ENCODE measurements around the gene CCDC194.
A peak's percentile ranks its signal among the peaks of the same experiment; 100 is the strongest.
"Not testable (repeated sequence)": the region's sequence is repeated elsewhere in the genome, so short reads cannot be mapped to it uniquely, and the experiment has no call there.

Gene CCDC194

DNA sequence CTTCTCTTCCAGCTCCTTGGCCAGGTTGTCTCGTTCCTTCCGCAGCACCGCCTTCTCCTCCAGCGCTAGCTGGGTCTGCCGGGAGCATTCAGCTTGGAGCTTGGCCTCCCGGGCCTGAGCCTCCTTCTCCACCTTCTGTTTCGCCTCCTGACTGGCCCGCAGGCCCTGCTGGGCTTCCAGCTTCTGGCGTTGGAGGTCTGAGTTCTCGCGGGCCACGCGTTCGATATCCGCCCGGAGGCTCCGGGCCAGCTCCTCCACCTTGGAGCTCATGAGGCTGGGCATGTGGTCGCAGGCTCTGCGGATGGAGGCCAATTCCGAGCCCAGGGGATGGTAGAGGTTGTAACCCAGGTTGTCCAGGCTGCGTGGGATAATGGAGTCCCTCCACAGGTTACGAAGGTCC, 28.6 kb downstream of the CCDC194 start:
- no peak for DNase-seq

DNA sequence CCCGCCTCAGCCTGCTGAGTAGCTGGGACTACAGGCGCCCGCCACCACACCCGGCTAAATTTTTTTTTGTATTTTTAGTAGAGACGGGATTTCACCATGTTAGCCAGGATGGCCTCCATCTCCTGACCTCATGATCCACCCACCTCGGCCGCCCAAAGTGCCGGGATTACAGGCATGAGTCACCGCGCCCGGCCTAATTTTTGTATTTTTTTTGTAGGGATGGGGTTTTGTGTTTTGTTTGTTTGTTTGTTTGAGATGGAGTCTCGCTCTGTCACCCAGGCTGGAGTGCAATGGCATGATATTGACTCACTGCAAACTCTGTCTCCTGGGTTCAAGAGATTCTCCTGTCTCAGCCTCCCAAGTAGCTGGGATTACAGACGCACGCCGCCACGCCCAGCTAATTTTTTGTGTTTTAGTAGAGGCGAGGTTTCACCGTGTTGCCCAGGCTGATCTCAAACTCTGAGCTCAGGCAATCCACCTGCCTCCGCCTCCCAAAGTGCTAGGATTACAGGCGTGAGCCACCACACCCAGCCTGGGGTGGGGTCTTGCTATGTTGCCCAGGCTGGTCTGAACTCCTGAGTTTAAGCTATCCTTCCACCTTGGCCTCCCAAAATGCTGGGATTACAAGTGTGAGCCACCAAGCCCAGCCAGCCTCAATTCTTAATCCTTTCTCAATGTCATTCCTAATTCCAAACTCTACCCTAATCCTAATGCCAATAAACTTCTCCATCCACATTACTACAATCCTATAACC, 30.0 kb downstream of the CCDC194 start:
- DNase-seq = not testable (repeated sequence)

DNA sequence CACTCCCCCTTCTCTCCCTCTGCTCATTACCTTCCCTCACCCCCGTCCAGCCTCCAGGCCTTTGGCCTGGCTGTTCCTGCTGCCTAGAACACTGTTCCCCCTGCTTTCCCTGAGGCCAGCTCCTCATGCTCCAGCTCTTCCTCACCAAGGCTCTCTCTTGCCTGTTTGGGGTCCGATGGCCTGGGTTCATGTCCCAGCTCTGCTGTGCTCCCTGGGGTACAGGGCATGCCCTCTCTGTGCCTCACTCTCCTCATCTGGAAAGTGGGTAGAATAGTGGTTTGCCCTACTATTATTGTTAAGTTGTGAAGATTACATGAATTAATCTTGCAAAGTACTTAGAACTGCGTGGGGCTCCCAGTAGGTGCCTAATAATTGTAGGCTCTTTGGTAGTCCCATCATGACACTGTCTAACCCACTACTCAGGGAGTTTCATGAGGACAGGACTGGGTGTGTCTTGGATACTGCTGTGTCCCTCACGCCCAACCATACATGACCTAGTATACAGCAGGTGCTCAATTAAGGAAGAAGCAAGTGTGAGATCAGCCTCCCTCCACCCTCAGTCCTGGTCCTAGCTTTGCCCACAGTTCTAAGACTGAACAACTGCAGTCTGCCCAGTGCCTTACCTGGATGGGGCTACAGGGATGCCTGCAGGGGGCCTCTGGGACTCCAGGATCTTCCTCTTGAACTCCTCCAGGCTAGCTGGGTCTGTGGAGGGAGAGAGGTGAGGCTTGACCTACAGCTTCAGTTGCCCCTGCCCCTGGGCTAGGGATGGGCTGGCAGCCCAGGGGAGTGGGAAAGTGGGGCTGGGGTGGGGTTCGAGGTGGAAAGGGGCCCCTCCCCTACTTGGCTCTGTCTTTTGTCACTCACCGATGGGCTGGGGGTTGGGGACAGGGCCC, 33.8 kb downstream of the CCDC194 start:
- DNase-seq = no peak

DNA sequence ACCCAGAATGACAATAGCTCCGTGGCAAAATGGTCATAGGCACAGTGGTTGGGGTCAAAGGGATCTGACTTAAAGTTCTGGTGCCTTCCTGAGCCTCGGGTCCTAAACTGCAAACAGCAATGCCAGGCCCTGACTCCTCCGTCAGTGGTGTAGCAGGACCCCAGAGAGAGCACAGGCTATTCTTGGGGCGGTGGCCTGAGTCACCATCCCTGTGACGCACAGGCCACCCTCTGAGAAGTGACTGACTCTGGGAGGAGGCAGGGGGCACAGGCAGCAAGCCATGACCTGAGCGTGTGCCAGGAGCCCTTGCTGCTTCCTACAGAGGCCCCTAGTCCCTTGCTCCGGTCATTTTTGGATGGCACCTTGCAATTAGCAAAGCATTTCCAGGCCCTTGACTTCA, 35.6 kb downstream of the CCDC194 start:
- DNase-seq = no peak

- DNase-seq = no peak
These were observed 36.3 kb downstream of the CCDC194 start for GRCh38 chr19:17357724-17358123.

DNA sequence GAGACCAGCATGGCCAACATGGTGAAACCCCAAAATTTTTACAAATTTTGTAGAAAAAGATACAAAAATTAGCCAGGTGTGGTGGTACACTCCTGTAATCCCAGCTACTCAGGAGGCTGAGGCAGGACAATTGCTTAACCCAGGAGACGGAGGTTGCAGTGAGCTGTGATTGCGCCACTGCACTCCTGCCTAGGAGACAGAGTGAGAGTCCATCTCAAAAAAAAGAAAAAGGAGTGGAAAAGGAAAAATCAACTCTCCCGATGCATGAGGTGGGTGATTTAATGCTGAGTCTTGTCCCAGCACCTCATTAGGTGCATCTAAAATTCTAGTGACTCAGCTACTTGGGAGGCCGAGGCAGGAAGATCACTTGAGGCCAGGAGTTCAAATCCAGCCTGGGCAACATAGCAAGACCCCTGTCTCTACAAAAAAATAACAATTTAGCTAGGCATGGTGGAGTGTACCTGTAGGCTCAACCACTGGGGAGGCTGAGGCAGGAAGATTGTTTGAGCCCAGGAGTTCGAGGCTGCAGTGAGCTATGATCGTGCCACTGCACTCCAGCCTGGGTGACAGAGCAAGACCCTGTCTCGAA, 36.8 kb downstream of the CCDC194 start:
- no peak for DNase-seq

- no peak for DNase-seq
These were observed 40.6 kb downstream of the CCDC194 start for GRCh38 chr19:17353386-17353785.

GRCh38 chr19:17352608-17353280, 41.3 kb downstream of the CCDC194 start:
- no peak for DNase-seq

GRCh38 chr19:17351815-17352435, 42.1 kb downstream of the CCDC194 start:
- DNase-seq = no peak

DNA sequence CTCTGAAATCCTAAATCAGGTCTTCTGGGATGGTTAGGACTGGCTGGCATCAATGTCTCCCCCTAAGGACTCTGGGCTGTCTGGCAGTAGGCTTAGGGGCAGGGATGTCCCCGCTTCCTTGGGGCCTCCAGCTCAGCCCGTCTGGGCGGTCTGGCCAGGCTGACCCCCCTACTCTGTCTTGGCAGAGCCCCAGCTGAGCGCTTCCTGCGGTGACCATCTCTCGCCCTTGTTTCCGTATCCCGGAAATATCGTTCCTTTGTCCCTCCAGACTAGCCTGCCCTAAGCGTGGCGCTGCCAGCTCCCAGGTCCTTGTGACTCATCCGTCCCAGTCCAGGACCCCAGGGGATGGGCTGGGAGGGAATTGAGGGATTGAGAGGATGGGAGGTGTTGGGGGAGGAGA, 45.3 kb downstream of the CCDC194 start:
- DNase-seq = no peak

DNA sequence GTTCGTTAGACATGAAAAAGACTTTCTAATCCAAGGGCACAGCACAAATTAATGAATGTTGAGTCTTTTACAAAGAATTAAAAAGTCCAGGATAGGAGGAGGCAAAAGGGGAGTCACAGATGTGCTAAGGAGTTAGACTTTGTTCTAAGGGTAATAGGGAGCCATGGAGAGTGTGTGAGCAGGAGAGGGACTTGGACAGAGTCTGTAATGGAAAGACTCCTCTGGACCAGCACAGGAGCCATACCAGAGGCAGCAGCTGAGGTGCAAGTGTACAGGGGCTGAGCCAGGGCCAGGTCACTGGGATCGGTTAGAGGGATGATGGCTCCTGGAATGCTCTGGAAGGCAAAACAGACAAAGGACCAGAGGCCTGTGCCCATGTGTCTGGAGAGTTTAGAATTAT, 46.1 kb downstream of the CCDC194 start:
- no peak for DNase-seq

DNA sequence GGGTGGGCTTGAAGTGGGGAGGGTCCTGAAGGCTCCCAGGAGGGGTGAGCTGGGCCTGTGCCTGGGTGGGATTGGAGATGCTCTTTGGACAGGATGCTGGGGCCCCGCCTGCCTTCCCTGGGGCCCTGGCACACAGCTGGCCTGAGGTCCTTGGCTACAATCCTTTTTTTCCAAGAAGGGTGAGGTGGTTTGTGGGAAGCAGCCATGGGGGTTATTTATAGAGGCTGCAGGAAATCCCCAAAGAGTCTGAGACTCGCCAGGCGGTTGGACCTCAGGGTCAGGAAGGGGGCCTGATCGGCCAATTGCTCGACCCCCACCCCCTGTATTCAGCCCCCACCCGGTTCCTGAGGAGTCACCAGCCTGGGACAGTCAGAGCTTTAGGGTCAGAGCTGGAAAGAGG, 46.6 kb downstream of the CCDC194 start:
- DNase-seq = no peak

DNA sequence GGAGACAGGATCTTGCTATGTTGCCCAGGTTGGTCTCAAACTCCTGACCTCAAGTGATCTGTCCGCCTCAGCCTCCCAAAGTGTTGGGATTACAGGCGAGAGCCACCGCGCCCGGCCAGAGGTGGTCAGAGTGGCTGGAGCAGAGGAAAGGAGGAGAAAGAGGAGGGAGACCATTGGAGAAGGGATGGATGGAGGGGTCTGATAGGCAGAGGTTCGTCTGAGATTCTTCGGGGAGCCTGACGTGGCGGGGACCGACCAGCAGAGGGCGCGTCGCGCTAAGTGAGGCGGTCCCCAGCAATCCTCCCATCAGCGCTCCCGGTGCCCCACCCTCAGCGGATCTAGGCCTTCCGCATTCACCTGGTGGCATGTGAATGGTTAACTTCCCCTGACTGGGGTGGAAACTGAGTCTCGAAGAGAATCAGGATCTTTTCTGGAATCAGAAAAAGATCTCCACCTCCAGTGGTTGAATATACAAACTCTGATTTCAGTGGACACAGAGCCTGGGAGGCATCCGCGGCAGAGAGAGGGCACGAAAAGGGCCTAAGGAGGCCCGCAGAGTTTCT, 47.8 kb downstream of the CCDC194 start:
- DNase-seq = peak; percentile 64

- no peak for DNase-seq
These were observed 52.2 kb downstream of the CCDC194 start for GRCh38 chr19:17341845-17342244.

GRCh38 chr19:17341386-17341785, 52.6 kb downstream of the CCDC194 start:
- DNase-seq = no peak

DNA sequence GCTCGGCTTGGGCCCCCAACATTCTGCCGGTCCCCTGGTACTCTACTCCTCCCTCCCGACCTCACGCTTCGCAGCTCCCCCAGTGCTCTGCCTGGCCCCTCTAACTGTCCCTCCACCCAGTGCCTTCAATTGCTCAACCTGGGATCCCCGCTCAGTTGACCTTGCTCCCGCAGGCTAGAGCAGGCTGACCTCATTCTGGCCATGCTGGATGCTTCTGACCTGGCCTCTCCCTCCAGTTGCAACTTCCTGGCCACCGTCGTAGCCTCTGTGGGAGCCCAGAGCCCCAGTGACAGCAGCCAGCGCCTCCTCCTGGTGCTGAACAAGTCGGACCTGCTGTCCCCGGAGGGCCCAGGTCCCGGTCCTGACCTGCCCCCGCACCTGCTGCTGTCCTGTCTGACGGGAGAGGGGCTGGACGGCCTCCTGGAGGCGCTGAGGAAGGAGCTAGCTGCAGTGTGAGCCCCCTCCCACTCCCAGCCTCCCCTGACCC, 53.1 kb downstream of the CCDC194 start:
- DNase-seq = no peak
